Erythroblast (primary cell): ENCODE data around the gene WDR7.
"Not testable (repeated sequence)": the region's sequence is repeated elsewhere in the genome, so short reads cannot be mapped to it uniquely, and the experiment has no call there.

Experiments used
- GATA1 ChIP-seq: IDR thresholded peaks from 2 replicates; pipeline ENCODE4 v1.6.1; 2011; ENCODE audit warnings: low read depth, mild to moderate bottlenecking, control low read depth, low read length, moderate library complexity
- POLR2A ChIP-seq: IDR thresholded peaks from 2 replicates; pipeline ENCODE4 v1.6.1; 2011; ENCODE audit warnings: mild to moderate bottlenecking, low read length

GRCh38 chr18:56654280-56654679 is 3.1 kb downstream of the WDR7 start:
- TF ChIP-seq POLR2A, GATA1: not testable (repeated sequence)
